HepG2 (cell line): ENCODE measurements around the gene ARAP1. TPM values are rescaled to one million over a fixed set of nuclear protein-coding genes. Genes with fewer than 3 reads are reported as not detected.

ENCODE experiments used
- ATAC-seq: fragments of 200-7000 bp; cut with Tn5 transposase; 3 replicates; pipeline ENCODE4 v1.9.1; 2020; ENCODE audit warnings: mild to moderate bottlenecking, moderate library complexity
- BruUV-seq: library from RNA; stranded (reverse); fragments of 400-500 nt; replicated peaks from 2 replicates; lab custom pipeline; 2021; lab: Mats Ljungman, UMichigan
- CTCF ChIA-PET: fragments of 300-600 bp; formaldehyde crosslinking; extraction: SDS; loops from one replicate; lab custom pipeline; 2021; ENCODE audit warnings: low total read pairs, inconsistent platforms, low intra/inter-chr PET ratio; lab: Yijun Ruan, JAX
- POLR2A ChIA-PET: fragments of 350-600 bp; sonication (Branson Sonifier 250); formaldehyde crosslinking; loops from one replicate; lab custom pipeline; 2020; ENCODE audit warnings: antibody characterized with exemption, inconsistent platforms; lab: Yijun Ruan, JAX
- DNase-seq: peaks from one replicate; pipeline ENCODE4 v3.0.0-alpha.2; 2015; ENCODE audit warnings: low spot score
- FAIRE-seq: peaks from 3 replicates; lab custom pipeline; 2011; peaks lifted over from hg19 to GRCh38; lab: Jason Lieb, UNC
- H2AFZ ChIP-seq: one replicate; pipeline ENCODE4 v1.6.1; 2011; ENCODE audit warnings: low read length, inconsistent platforms
- H3K27ac ChIP-seq: fragments of 300-600 bp; 3 replicates; pipeline ENCODE4 v1.8.0; 2011; ENCODE audit warnings: mixed run types, mild to moderate bottlenecking, mixed read lengths, low read length, inconsistent platforms; ENCODE audit not compliant: insufficient read depth; ENCODE audit errors: extremely low read length
- H3K27me3 ChIP-seq, 2 experiments: fragments of 200-600 bp in 1 of 2; 2 replicates in 1 of 2; 3 replicates in 1 of 2; pipeline versions ENCODE4 v1.6.0 to v1.8.0; 2011; ENCODE audit warnings: low read length in 2 of 2, mild to moderate bottlenecking in 2 of 2, moderate library complexity in 2 of 2, inconsistent platforms in 1 of 2; ENCODE audit not compliant: insufficient read depth in 2 of 2, control insufficient read depth in 1 of 2
- H3K36me3 ChIP-seq, 2 experiments: fragments of 200-600 bp in 1 of 2; replicated peaks in 1 of 2; 2 replicates in 1 of 2; 3 replicates in 1 of 2; pipeline versions ENCODE4 v1.5.1 to v1.8.0; 2011; ENCODE audit warnings: low read length in 2 of 2, inconsistent platforms in 1 of 2; ENCODE audit not compliant: insufficient read depth in 2 of 2, control insufficient read depth in 1 of 2
- H3K4me1 ChIP-seq: 2 replicates; pipeline ENCODE4 v1.5.1; 2012; ENCODE audit warnings: low read length, inconsistent platforms; ENCODE audit not compliant: insufficient read depth
- H3K4me2 ChIP-seq: 2 replicates; pipeline ENCODE4 v1.6.0; 2011; ENCODE audit warnings: low read depth, low read length, inconsistent platforms
- H3K4me3 ChIP-seq, 3 experiments: fragments of 200-600 bp in 1 of 3; sonication (generic), shearing (Covaris generic) in 1 of 3; replicated peaks in 1 of 3; 2 replicates each; pipeline ENCODE4 v1.5.1; 2011 to 2016; ENCODE audit warnings: low read length in 3 of 3, inconsistent platforms in 2 of 3, low read depth in 2 of 3, mild to moderate bottlenecking in 2 of 3, control low read depth in 1 of 3, mixed read lengths in 1 of 3; ENCODE audit not compliant: insufficient read depth in 1 of 3
- H3K79me2 ChIP-seq: one replicate; pipeline ENCODE4 v1.6.1; 2011; ENCODE audit warnings: low read length, inconsistent platforms; ENCODE audit not compliant: insufficient read depth
- H3K9ac ChIP-seq: 2 replicates; pipeline ENCODE4 v1.6.0; 2011; ENCODE audit warnings: mild to moderate bottlenecking, low read depth, low read length, inconsistent platforms; ENCODE audit not compliant: insufficient read depth
- H3K9me3 ChIP-seq: 2 replicates; pipeline ENCODE4 v1.5.1; 2012; ENCODE audit warnings: mild to moderate bottlenecking, low read length
- H4K20me1 ChIP-seq: 2 replicates; pipeline ENCODE4 v1.6.0; 2011; ENCODE audit warnings: inconsistent platforms, mild to moderate bottlenecking, low read length, moderate library complexity; ENCODE audit not compliant: insufficient read depth
- AGO2 ChIP-seq: fragments of 200-400 bp; formaldehyde crosslinking; optimal IDR thresholded peaks from 2 replicates; pipeline ENCODE3; 2017; ENCODE audit warnings: mild to moderate bottlenecking, low read depth, low read length, moderate library complexity
- CAMTA2 ChIP-seq: sonication (generic); formaldehyde crosslinking; IDR thresholded peaks from 2 replicates; pipeline ENCODE4 v1.4.0; 2020; ENCODE audit warnings: mild to moderate bottlenecking, missing genetic modification reagents, borderline replicate concordance
- POLR2G ChIP-seq: fragments of 200-400 bp; formaldehyde crosslinking; IDR thresholded peaks from 2 replicates; pipeline ENCODE4 v1.6.1; 2018; ENCODE audit warnings: mild to moderate bottlenecking, low read depth, low read length, moderate library complexity
- ZNF598 ChIP-seq: sonication (generic); formaldehyde crosslinking; IDR thresholded peaks from 2 replicates; pipeline ENCODE4 v1.5.1; 2020; ENCODE audit warnings: mild to moderate bottlenecking, missing genetic modification reagents, borderline replicate concordance
- WGBS: methylation state at CpG from one replicate; pipeline ENCODE4 v1.1.6; 2017; ENCODE audit warnings: low lambda C conversion rate; 5-methylcytosine and 5-hydroxymethylcytosine counted together
- in situ Hi-C: cut with HindIII; loops from 2 replicates; pipeline ENCODE4 v1.10.0; 2017; ENCODE audit warnings: low pct_unique_long_range_greater_than_20kb; ENCODE audit not compliant: extremely low pct_ligation_motif_present
- intact Hi-C: fragments of 100-400 bp; cut with micrococcal nuclease; formaldehyde crosslinking; loops from one replicate; pipeline ENCODE4 v1.10.0; 2022; ENCODE audit not compliant: unreplicated experiment
- polyA plus RNA-seq, 8 experiments: library from polyadenylated mRNA; depleted of rRNA in 3 of 8; stranded (reverse) in 7 of 8; unstranded in 1 of 8; fragments of >200 nt; fragmentation: Illumina TruSeq in 4 of 8; extraction: Trizol in 4 of 8; gene quantifications; 2 replicates each; pipeline versions ENCODE4 v1.2.1 to v1.2.3, GENCODE V29; 2011 to 2016; ENCODE audit warnings: low read depth in 4 of 8, missing spikeins in 1 of 8, mixed read lengths in 1 of 8; ENCODE audit not compliant: insufficient read depth in 1 of 8
- total RNA-seq, 5 experiments: library from RNA; depleted of rRNA; stranded (reverse); fragments of >200 nt; fragmentation: Illumina TruSeq; extraction: Trizol; gene quantifications; 2 replicates each; pipeline ENCODE4 v1.2.3, GENCODE V29; 2016; ENCODE audit warnings: low read depth in 1 of 5
- TF ChIP-seq, protein P1 (sequence below): sonication (generic); formaldehyde crosslinking; IDR thresholded peaks from 2 replicates; pipeline ENCODE4 v1.5.1; 2020; ENCODE audit warnings: mild to moderate bottlenecking, missing genetic modification reagents, moderate library complexity

ARAP1 gene
- total and polyA plus RNA-seq, 2 of the 13 experiments (the other 11 are each of a cell fraction or from before 2014, with no cell fraction given) = 43.2 to 55.5 TPM

DNA sequence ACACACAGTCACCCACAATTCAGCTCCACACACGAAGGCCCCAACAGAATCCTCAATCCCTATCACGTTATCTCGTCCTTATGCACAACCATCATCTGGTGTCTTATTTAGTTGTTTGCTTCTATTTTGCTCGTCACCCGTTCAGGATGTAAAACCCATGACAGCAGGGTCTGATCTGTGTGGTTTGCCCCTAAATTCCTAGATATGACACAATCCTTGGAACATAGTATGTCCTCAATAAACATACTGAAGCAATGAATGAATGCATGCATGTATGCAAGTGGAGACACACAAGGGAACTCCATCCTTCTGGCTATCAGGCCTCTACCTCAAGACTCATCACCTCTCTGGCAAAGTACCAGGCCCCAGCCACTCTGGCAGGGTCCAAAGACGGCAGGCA, 21.5 kb upstream of the ARAP1 start:
- in situ Hi-C loops (no loop called here), intact Hi-C loops (no loop called here)
- Histone ChIP-seq H3K4me1 (peaks cover 83% of the 10 kb centered on the region), H3K4me2 (no peak overlapping the region), H3K27ac (no peak overlapping the region), H3K36me3 (peaks cover 2 to 33% of the 10 kb centered on the region in 2 experiments), H3K27me3 (no peaks in the 10 kb centered on the region), H3K79me2 (peaks cover 57% of the 10 kb centered on the region), H2AFZ (no peak overlapping the region), H4K20me1 (peaks cover 10% of the 10 kb centered on the region; the same call in 1 of the 2 replicates), H3K4me3 (no peak overlapping the region), H3K9ac (no peak overlapping the region), H3K9me3 (no peaks in the 10 kb centered on the region)
- no TSS peak for BruUV-seq
- DNase-seq (no peak), FAIRE-seq (no peak), ATAC-seq (no peak)
- CTCF ChIA-PET = no interaction called here
- POLR2A ChIA-PET = interaction anchor here (10.0 kb wide), 1 partner anchor 20 kb away, joined by 103 read pairs; the partner anchor contains the start of gene STARD10
- WGBS = 98% methylated on average over 6 of the region's 6 CpGs
- 0 out of 2 replicates have a peak, but pooled peaks have one; percentile 32 for TF ChIP-seq ZNF598
- TF ChIP-seq, protein P1, sequence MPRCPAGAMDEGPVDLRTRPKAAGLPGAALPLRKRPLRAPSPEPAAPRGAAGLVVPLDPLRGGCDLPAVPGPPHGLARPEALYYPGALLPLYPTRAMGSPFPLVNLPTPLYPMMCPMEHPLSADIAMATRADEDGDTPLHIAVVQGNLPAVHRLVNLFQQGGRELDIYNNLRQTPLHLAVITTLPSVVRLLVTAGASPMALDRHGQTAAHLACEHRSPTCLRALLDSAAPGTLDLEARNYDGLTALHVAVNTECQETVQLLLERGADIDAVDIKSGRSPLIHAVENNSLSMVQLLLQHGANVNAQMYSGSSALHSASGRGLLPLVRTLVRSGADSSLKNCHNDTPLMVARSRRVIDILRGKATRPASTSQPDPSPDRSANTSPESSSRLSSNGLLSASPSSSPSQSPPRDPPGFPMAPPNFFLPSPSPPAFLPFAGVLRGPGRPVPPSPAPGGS (CRISPR knock-in tag) = 0 out of 2 replicates have a peak, but pooled peaks have one; percentile 28
- no peak for TF ChIP-seq POLR2G

DNA sequence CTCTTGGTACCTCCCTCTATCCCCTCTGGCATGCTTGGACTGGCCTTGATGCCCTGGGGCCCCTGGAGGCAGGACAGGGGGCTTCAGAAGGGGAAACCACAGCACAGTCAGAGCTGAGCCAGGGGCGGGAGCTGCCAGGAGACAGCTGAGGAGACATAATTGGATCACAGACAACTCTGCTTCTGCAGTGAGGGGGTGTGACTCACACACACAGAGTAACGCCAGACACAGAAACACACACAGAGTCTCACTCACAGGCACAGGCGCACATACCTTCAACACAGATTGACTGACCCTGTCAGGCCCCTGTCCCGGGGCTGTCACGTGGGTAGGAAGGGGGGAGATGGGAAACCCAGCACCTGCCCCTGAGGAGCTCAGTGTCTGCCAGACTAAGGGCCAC, 21.1 kb upstream of the ARAP1 start:
- H3K4me1 ChIP-seq = peaks cover 83% of the 10 kb centered on the region
- in situ Hi-C loops = no loop called here
- H3K4me3 ChIP-seq = no peak overlapping the region
- TF ChIP-seq CAMTA2 (CRISPR knock-in tag) (no peak), AGO2 (peak; percentile 34)
- TF ChIP-seq, all 625 proteins: peak for 1
- no peak overlapping the region for H3K9ac ChIP-seq
- 90% methylated on average over 3 of the region's 5 CpGs for WGBS
- H2AFZ ChIP-seq = no peak overlapping the region
- H3K4me2 ChIP-seq = no peak overlapping the region
- DNase-seq (no peak), FAIRE-seq (no peak), ATAC-seq (no peak)
- BruUV-seq = no TSS peak
- no peaks in the 10 kb centered on the region for H3K9me3 ChIP-seq
- H3K27me3 ChIP-seq = no peaks in the 10 kb centered on the region
- peaks cover 2 to 33% of the 10 kb centered on the region in 2 experiments for H3K36me3 ChIP-seq
- ChIA-PET CTCF (no interaction called here), POLR2A (interaction anchor here (1.4 to 10.0 kb wide), 2 partner anchors 9 to 20 kb away, joined by 3 to 103 read pairs; partner anchors contain the start of gene STARD10)
- peaks cover 10% of the 10 kb centered on the region; the same call in 1 of the 2 replicates for H4K20me1 ChIP-seq
- H3K79me2 ChIP-seq = peaks cover 59% of the 10 kb centered on the region
- intact Hi-C loops = no loop called here
- no peak overlapping the region for H3K27ac ChIP-seq
